NCI-H146 treated with DMSO at 0.1 percent for 48 hours (cell line): ENCODE results near the gene PCNT.
"Not testable (repeated sequence)": the region's sequence is repeated elsewhere in the genome, so short reads cannot be mapped to it uniquely, and the experiment has no call there.

Experiments
- DNase-seq: peaks from one replicate; lab custom pipeline; 2025; ENCODE audit not compliant: unreplicated experiment; lab: John Stamatoyannopoulos, UW

PCNT gene

GRCh38 chr21:46425041-46425440 is 101.1 kb downstream of the PCNT start:
- DNase-seq: no peak

DNA sequence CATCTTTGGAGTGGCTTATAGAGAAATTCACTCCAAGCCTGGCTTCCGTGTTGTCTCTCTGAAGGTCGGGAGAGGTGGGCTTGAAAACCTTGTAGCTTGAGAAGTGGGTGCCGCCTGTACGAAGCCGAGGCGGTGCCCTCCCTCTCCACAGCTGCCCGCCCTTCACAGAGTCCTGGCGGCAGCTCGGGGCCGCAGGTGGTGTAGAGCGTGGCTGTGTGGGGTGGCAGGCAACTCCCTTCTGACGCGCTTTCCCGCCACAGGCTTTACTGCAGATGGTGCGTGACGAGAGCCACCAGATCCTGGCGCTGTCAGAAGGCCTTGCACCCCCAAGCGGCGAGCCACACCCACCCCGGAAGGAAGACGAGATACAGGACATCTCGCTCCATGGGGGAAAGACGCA is 101.6 kb downstream of the PCNT start:
- no peak for DNase-seq

- DNase-seq: no peak
These were observed 102.5 kb downstream of the PCNT start for GRCh38 chr21:46426313-46427046.

GRCh38 chr21:46427516-46427915 is 103.6 kb downstream of the PCNT start:
- no peak for DNase-seq

DNA sequence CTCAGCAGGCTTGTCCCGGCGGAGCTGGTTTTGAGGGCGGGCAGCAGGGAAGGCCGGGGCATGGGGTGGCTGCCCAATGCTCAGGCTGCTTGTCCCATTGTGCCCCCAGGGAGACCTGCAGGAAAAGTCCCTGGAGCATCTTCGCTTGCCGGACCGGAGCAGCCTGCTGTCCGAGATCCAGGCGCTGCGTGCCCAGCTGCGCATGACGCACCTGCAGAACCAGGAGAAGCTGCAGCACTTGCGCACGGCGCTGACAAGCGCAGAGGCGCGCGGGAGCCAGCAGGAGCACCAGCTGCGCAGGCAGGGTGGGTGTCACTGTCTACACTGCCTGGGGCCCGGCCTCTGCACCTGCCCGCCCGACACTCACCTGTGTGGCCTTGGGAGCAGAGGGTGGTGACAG is 104.3 kb downstream of the PCNT start:
- DNase-seq: no peak

GRCh38 chr21:46428987-46429710 is 105.2 kb downstream of the PCNT start:
- no peak for DNase-seq

DNA sequence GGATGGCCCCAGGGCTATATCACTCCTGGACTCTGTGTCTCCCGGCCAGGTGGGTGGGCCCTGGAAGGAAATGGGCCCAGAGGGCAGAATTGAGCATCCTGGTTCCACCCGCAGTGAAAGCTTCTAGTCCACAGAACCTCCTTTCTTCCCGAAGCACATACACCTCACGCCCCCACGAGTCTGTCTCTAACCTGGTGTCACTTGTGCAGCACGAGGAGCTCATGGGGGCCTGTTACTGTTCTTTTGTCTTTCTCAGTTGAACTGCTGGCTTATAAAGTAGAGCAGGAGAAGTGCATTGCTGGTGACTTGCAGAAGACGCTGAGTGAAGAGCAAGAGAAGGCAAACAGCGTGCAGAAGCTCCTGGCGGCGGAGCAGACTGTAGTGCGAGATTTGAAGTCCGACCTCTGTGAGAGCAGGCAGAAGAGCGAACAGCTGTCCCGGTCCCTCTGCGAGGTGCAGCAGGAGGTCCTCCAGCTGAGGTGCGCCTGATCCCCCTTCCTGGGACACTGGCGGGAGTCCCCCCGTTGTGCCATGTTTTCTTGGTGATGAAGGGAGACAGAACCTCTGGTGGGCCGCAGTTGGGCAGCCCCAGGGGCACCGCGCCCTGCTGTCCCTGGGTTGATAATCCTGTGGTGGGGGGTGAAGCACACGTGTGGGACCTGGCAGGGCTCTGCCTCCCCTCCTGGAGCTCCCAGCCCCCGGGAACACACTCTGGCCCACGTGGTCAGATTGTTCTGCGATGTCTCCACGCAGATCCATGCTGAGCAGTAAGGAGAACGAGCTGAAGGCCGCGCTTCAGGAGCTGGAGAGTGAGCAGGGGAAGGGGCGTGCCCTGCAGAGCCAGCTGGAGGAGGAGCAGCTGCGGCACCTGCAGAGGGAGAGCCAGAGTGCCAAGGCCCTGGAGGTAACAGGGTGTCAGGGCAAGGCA is 106.1 kb downstream of the PCNT start:
- no peak for DNase-seq

DNA sequence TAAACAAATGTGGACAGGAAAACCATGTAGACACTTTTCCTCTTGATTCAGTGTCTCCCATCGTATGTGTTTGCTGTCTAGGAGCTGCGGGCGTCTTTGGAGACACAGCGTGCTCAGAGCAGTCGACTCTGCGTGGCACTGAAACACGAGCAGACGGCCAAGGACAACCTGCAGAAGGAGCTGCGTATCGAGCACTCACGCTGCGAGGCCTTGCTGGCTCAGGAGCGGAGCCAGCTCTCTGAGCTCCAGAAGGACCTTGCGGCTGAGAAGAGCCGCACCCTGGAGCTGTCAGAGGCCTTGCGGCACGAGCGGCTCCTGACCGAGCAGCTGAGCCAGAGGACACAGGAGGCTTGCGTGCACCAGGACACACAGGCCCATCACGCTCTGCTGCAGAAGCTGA is 107.5 kb downstream of the PCNT start:
- DNase-seq: no peak

- no peak for DNase-seq
These were observed 108.0 kb downstream of the PCNT start for GRCh38 chr21:46431884-46432488.

DNA sequence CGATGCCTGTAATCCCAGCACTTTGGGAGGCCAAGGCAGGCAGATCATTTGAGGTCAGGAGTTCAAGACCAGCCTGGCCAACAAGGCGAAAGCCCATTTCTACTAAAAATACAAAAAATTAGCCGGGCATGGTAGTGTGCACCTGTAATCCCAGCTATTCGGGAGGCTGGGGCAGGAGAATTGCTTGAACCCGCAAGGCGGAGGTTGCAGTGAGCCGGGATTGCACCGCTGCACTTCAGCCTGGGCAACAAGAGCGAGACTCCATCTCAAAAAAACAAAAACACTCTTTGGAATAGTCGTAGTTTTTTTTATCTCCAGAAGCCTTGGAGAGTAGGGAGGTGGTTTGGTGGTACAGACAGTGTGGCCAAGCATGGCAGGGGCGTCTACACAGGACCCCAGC is 109.2 kb downstream of the PCNT start:
- not testable (repeated sequence) for DNase-seq

DNA sequence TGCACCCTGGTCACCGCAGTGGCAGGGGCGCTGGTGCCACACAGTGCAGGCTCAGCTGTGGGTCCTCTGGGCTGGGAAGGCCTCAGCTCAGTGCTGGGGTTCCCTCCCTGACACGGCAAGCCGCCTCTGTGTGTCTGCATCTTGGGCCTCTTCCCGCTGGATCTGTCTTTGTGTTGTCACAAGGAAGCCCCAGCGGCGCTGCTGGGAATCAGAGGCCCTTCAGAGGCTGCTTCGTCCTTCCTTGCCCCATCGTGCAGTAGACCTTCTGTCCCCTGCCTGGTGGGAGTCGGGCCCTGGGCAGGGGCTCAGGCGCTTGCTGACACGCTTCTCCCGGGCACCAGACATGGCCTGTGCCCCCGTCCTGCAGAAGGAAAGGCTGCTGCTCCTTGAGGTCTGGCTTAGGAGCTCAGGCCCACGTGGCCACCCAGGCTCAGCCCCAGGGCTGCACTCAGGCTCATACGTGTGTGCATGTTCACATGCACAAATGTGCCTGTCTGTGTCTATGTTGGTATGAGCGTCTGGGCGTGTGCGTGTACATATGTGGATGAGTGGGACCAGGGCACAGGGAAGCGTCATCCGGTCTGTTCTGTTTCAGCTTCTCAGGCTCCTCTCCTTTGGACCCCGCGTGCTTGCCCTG is 110.5 kb downstream of the PCNT start:
- DNase-seq: no peak

- no peak for DNase-seq
These were observed 111.9 kb downstream of the PCNT start for GRCh38 chr21:46435786-46436227.

GRCh38 chr21:46436621-46437020 is 112.7 kb downstream of the PCNT start:
- no peak for DNase-seq

- DNase-seq: no peak
These were observed 113.1 kb downstream of the PCNT start for GRCh38 chr21:46437096-46437498.

- DNase-seq: no peak
These were observed 113.6 kb downstream of the PCNT start for GRCh38 chr21:46437511-46437910.

DNA sequence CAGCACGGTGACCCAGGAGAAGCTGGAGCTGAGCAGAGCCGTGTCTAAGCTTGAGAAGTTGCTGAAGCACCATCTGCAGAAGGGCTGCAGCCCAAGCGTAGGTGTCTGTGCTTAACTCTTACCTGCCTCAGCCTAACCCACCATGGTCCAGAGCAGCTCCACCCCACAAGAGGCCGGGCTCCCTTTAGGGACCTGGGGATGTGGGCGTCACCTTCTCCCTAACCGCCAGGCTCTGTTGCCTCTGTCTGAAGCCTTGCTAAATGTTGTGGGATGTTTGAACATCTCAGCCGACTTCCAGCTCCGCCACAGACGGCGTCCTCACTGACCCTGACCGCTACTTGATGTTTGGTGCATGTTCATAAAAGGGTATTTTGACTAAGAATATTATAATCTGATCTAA is 114.3 kb downstream of the PCNT start:
- no peak for DNase-seq

- no peak for DNase-seq
These were observed 116.0 kb downstream of the PCNT start for GRCh38 chr21:46439906-46440305.

DNA sequence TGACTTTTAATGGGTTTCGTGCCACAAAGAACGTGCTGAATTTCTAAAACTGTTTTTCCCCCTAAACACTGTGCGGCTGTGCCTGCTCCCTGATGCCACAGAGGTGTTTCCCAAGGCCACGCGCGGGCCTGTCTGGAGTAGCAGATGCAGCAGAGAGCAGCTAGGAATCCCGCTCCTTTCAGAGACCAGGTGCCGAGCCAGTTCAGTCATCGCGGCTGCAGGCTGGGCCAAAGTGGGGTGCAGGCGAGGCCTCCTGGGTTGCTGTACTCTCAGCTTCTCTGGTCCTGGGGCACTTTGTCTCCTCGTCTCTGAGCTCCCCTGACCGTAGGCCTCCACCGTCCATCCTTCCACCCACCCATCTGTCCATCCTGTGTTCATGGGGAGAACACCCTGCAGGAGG is 117.4 kb downstream of the PCNT start:
- DNase-seq: no peak

DNA sequence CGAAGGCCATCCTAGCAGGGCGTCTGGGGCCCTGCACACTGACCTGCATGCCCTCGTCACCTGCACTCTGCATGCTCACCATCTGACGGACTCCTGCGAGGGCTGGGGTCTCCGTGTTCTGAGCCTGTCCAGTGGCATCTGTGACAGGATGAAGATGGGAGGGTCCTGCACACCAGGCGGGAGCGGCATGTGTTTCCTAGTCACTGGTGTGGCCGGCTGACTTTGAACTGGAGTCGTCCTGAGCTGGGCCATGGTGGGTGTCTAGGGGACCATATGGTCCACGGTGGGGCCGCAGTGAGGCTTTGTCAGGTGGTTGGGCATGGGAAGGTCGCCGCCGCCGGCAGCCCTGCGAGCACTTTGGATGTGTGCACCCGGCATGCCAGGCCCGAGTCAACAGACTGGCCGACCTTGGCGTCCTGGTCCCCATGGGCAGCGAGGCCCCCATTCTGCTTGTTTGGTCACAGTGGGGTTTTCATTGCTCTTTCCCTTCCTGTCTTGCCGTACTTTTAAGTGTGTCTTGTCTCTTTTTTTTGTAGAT is 118.1 kb downstream of the PCNT start:
- DNase-seq: no peak

GRCh38 chr21:46442938-46443337 is 119.0 kb downstream of the PCNT start:
- no peak for DNase-seq
